Adipocyte (in vitro differentiated cells): ENCODE measurements around the gene AGA.
A peak's percentile ranks its signal among the peaks of the same experiment; 100 is the strongest.

Experiments
- DNase-seq: peaks from one replicate; pipeline ENCODE4 v3.0.0-alpha.2; 2015; ENCODE audit warnings: low read depth
- H3K27me3 ChIP-seq: replicated peaks from 2 replicates; pipeline ENCODE4 v1.7.0; 2013; ENCODE audit warnings: mild to moderate bottlenecking, low read length, moderate library complexity; ENCODE audit not compliant: control insufficient read depth, insufficient read depth
- H3K36me3 ChIP-seq: 2 replicates; pipeline ENCODE4 v1.7.0; 2013; ENCODE audit warnings: low read length, mild to moderate bottlenecking, moderate library complexity; ENCODE audit not compliant: control insufficient read depth, insufficient read depth, severe bottlenecking
- H3K4me1 ChIP-seq: 2 replicates; pipeline ENCODE4 v1.7.0; 2013; ENCODE audit warnings: mild to moderate bottlenecking, low read length, moderate library complexity; ENCODE audit not compliant: control insufficient read depth, insufficient read depth
- H3K4me3 ChIP-seq: 2 replicates; pipeline ENCODE4 v1.7.0; 2013; ENCODE audit warnings: mild to moderate bottlenecking, low read length, moderate library complexity
- H3K9ac ChIP-seq: 2 replicates; pipeline ENCODE4 v1.7.0; 2013; ENCODE audit warnings: mild to moderate bottlenecking, low read length, moderate library complexity
- H3K9me3 ChIP-seq: 2 replicates; pipeline ENCODE4 v1.7.0; 2013; ENCODE audit warnings: mild to moderate bottlenecking, low read length, moderate library complexity; ENCODE audit not compliant: control insufficient read depth

Gene AGA

DNA sequence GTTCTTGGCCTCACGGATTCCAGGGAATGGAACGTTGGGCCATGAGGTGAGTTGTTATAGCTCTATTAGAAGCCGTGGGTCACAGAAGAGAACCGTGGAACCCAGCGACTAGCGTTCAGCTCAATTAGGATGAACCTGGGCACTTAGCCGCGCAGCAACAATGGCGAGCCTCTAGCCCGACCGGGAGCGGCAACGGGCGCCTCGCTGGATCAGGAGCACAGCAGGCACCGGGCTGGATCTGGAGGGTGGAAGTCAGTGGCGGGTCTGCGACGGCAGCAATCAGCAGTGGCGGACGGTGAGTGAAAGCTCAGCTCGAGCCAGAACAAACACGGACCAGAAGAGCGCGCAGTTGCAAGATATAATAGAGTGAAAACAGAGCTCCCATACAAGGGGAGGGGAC lies 34.2 kb downstream of the AGA start:
- Histone ChIP-seq H3K9me3 (no peaks in the 10 kb centered on the region), H3K4me3 (no peak overlapping the region), H3K9ac (no peak overlapping the region), H3K27me3 (no peaks in the 10 kb centered on the region), H3K36me3 (no peaks in the 10 kb centered on the region), H3K4me1 (no peaks in the 10 kb centered on the region)
- no peak for DNase-seq

DNA sequence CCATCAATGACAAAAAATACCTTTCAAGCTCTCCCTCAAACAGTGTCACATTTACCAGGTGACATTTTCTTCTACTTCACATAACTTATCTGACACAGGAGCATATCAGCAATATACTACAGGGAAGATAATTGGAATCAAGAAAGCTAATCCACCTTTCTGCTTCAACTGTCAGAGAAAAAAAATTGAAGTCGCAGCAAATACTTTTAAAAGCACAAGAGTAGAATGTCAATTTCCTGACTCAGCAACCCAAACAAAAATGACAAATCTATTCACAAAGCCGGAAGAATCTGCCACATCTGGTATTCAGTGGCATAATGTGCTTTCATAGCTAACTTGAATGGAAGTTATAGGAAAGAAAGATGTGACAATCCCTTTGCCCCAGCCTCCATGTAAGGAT lies 36.7 kb downstream of the AGA start:
- H3K27me3 ChIP-seq = no peaks in the 10 kb centered on the region
- H3K9me3 ChIP-seq = no peaks in the 10 kb centered on the region
- no peaks in the 10 kb centered on the region for H3K36me3 ChIP-seq
- H3K4me3 ChIP-seq = no peak overlapping the region
- no peak overlapping the region for H3K9ac ChIP-seq
- H3K4me1 ChIP-seq = no peaks in the 10 kb centered on the region
- peak; percentile 9 for DNase-seq

DNA sequence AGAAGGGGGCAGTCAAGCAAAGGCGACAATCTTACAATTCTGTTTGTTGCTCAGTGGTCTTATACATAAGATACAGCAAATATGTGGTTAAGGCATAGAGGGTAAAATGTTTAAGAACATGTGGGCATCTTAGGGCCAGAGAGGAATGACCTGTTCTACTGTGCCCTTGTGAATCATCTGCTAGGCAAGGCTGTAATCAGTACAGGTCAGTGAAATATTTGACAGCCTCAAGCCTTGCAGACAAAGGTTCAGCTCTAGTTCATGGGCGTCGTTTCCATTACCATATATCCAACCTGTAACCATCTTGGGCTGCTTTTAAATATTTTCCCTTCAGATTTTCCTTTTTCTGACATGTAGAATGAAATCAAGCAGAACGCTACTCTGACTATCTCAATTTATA lies 37.3 kb downstream of the AGA start:
- Histone ChIP-seq H3K27me3 (no peaks in the 10 kb centered on the region), H3K4me1 (no peaks in the 10 kb centered on the region), H3K4me3 (no peak overlapping the region), H3K9me3 (no peaks in the 10 kb centered on the region), H3K36me3 (no peaks in the 10 kb centered on the region), H3K9ac (no peak overlapping the region)
- DNase-seq = no peak

- DNase-seq = no peak
- Histone ChIP-seq H3K9me3 (no peaks in the 10 kb centered on the region), H3K4me1 (no peaks in the 10 kb centered on the region), H3K36me3 (no peaks in the 10 kb centered on the region), H3K9ac (no peak overlapping the region), H3K27me3 (no peaks in the 10 kb centered on the region), H3K4me3 (no peak overlapping the region)
Measured at GRCh38 chr4:177404342-177404741, 37.9 kb downstream of the AGA start.

- H3K9ac ChIP-seq = no peak overlapping the region
- H3K27me3 ChIP-seq = no peaks in the 10 kb centered on the region
- H3K36me3 ChIP-seq = no peaks in the 10 kb centered on the region
- no peaks in the 10 kb centered on the region for H3K4me1 ChIP-seq
- H3K9me3 ChIP-seq = no peaks in the 10 kb centered on the region
- no peak overlapping the region for H3K4me3 ChIP-seq
- no peak for DNase-seq
Measured at GRCh38 chr4:177403746-177404145, 38.5 kb downstream of the AGA start.

GRCh38 chr4:177401658-177402273 lies 40.5 kb downstream of the AGA start:
- H3K36me3 ChIP-seq = no peaks in the 10 kb centered on the region
- no peak for DNase-seq
- H3K4me3 ChIP-seq = no peak overlapping the region
- H3K27me3 ChIP-seq = no peaks in the 10 kb centered on the region
- no peaks in the 10 kb centered on the region for H3K9me3 ChIP-seq
- H3K9ac ChIP-seq = no peak overlapping the region
- no peaks in the 10 kb centered on the region for H3K4me1 ChIP-seq

DNA sequence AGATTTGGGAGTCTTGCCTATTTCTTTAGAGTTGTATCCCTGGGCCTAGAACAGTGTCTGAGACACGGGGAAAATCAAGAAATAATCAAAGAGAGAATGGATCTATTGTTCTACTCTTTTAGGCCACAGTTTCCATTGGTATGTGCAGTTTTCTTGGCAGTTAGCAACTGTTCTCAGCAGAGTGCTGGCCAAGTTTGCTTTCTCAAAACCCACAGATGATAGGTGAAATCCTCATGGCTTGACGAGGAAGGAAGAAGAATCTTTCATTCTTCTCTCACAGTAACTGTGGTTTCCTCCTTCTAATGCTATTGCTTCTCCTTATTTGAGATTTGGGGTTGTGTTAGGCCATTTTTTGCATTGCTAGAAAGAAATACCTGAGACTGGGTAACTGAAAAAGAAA lies 42.2 kb downstream of the AGA start:
- Histone ChIP-seq H3K4me1 (no peaks in the 10 kb centered on the region), H3K9ac (no peak overlapping the region), H3K9me3 (no peaks in the 10 kb centered on the region), H3K27me3 (no peaks in the 10 kb centered on the region), H3K4me3 (no peak overlapping the region), H3K36me3 (no peaks in the 10 kb centered on the region)
- DNase-seq = no peak

DNA sequence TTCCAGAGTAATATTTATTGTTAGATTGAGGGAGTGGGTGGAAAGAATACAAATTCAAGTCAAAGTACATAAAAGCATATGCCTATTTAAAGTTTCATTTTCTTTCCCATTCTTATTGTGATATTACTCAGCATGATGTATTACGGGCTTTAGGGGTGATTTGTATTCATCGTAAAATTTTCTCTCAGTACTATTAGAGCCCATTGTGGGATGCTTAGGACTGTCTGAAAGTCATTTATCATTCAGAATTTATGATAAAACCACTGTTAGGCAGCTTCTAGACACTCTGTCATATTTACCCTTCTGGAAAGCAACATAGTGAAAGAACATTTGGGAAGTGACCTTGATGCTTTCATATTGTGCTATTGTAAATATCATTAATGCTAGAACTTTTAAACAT lies 45.9 kb downstream of the AGA start:
- Histone ChIP-seq H3K9ac (no peak overlapping the region), H3K9me3 (no peaks in the 10 kb centered on the region), H3K27me3 (no peaks in the 10 kb centered on the region), H3K36me3 (no peaks in the 10 kb centered on the region), H3K4me3 (no peak overlapping the region), H3K4me1 (no peaks in the 10 kb centered on the region)
- DNase-seq = no peak

- Histone ChIP-seq H3K9ac (no peak overlapping the region), H3K4me3 (no peak overlapping the region), H3K36me3 (no peaks in the 10 kb centered on the region), H3K4me1 (no peaks in the 10 kb centered on the region), H3K27me3 (no peaks in the 10 kb centered on the region), H3K9me3 (no peaks in the 10 kb centered on the region)
- no peak for DNase-seq
Measured at GRCh38 chr4:177393236-177393635, 49.0 kb downstream of the AGA start.

- DNase-seq = no peak
- H3K4me3 ChIP-seq = no peak overlapping the region
- H3K4me1 ChIP-seq = no peaks in the 10 kb centered on the region
Measured at GRCh38 chr4:177391953-177392352, 50.3 kb downstream of the AGA start.

DNA sequence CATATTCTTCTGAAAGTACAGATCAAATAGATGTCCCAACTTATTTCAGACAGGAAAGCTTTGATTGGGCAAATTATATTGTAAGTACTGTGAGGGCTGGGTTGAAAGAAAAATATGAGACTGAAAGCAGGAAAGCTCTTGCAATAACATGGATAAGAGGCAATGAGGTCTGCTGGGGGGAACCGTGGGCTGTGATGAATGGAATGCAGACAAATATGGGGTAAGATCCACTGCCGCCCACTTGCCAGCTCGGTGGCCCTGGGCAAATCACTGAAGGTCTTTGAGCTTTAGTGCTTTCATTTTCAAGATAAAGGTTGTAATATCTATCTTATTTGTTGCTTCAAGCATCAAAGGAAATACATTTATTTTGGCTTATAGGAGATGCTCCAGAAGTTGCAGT lies 51.0 kb downstream of the AGA start:
- no peaks in the 10 kb centered on the region for H3K36me3 ChIP-seq
- DNase-seq = peak; percentile 29
- no peaks in the 10 kb centered on the region for H3K27me3 ChIP-seq
- peaks cover 3% of the 10 kb centered on the region for H3K4me1 ChIP-seq
- no peak overlapping the region for H3K4me3 ChIP-seq
- no peaks in the 10 kb centered on the region for H3K9me3 ChIP-seq
- H3K9ac ChIP-seq = no peak overlapping the region

More at GRCh38 chr4:177391953-177392352, 50.3 kb downstream of the AGA start:
- no peak overlapping the region for H3K9ac ChIP-seq
- H3K9me3 ChIP-seq = no peaks in the 10 kb centered on the region
- H3K36me3 ChIP-seq = no peaks in the 10 kb centered on the region
- H3K27me3 ChIP-seq = no peaks in the 10 kb centered on the region

DNA sequence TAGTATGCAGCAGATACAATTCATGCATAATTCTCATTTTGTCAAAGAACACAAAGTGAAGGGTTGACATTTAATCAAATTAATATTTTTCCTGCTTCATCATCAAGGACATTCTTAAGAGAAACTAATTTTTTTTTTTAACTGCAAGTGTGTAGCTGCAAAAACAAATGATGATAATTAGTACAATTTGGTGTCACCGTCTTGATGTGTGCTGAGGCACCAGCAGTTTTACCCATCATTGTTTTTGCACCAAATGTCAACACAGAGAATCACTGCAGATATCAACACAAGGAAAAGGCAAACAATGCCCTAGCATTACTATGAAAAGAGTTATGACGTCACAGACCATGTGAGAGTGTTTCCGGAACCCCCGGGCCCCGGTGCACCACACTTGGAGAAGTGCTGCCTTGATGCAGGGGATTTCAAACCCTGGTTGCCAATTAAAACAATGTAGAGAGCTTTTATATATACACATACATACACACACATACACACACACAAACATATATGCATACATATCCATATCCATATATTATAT lies 55.9 kb downstream of the AGA start:
- Histone ChIP-seq H3K36me3 (no peaks in the 10 kb centered on the region), H3K4me3 (no peak overlapping the region), H3K9me3 (no peaks in the 10 kb centered on the region), H3K4me1 (peaks cover 10% of the 10 kb centered on the region), H3K27me3 (no peaks in the 10 kb centered on the region), H3K9ac (no peak overlapping the region)
- no peak for DNase-seq
